Epithelial cell of prostate (primary cell): Measurements from ENCODE around the gene NXPH3.

Experiments
- DNase-seq: peaks from one replicate; pipeline ENCODE4 v3.0.0-alpha.2; 2011; ENCODE audit warnings: low read depth, low spot score
- H3K27ac ChIP-seq: fragments of 450-650 bp; 2 replicates; pipeline ENCODE4 v1.5.1; 2017; ENCODE audit warnings: mild to moderate bottlenecking

NXPH3 gene

GRCh38 chr17:49574323-49574781 lies 1.3 kb upstream of the NXPH3 start:
- DNase-seq, result no peak
- no peak overlapping the region for H3K27ac ChIP-seq

- H3K27ac ChIP-seq, result no peak overlapping the region
- DNase-seq, result no peak
Measured at GRCh38 chr17:49574945-49575678, 559 bp upstream of the NXPH3 start.

GRCh38 chr17:49576088-49576916 lies 631 bp downstream of the NXPH3 start:
- no peak for DNase-seq
- H3K27ac ChIP-seq, result no peak overlapping the region

GRCh38 chr17:49576917-49577649 lies 1.4 kb downstream of the NXPH3 start:
- no peak for DNase-seq
- H3K27ac ChIP-seq, result no peak overlapping the region

GRCh38 chr17:49577650-49577934 lies 1.9 kb downstream of the NXPH3 start:
- no peak for DNase-seq
- H3K27ac ChIP-seq, result no peak overlapping the region

- H3K27ac ChIP-seq, result no peak overlapping the region
- DNase-seq, result no peak
Measured at GRCh38 chr17:49577963-49578362, 2.3 kb downstream of the NXPH3 start.

GRCh38 chr17:49578414-49578813 lies 2.7 kb downstream of the NXPH3 start:
- no peak for DNase-seq
- no peak overlapping the region for H3K27ac ChIP-seq

- DNase-seq, result no peak
- H3K27ac ChIP-seq, result no peak overlapping the region
Measured at GRCh38 chr17:49578952-49579500, 3.4 kb downstream of the NXPH3 start.

- no peak for DNase-seq
- no peak overlapping the region for H3K27ac ChIP-seq
Measured at GRCh38 chr17:49579522-49579921, 3.9 kb downstream of the NXPH3 start.

GRCh38 chr17:49580055-49580721 lies 4.5 kb downstream of the NXPH3 start:
- no peak for DNase-seq
- no peak overlapping the region for H3K27ac ChIP-seq

GRCh38 chr17:49580981-49581647 lies 5.4 kb downstream of the NXPH3 start:
- no peak for DNase-seq

GRCh38 chr17:49581648-49581998 lies 6.0 kb downstream of the NXPH3 start:
- H3K27ac ChIP-seq, result no peak overlapping the region
- DNase-seq, result no peak

More at GRCh38 chr17:49580981-49581647, 5.4 kb downstream of the NXPH3 start:
- H3K27ac ChIP-seq, result no peak overlapping the region

- DNase-seq, result no peak
- no peak overlapping the region for H3K27ac ChIP-seq
Measured at GRCh38 chr17:49582055-49582722, 6.5 kb downstream of the NXPH3 start.

- H3K27ac ChIP-seq, result no peak overlapping the region
- DNase-seq, result no peak
Measured at GRCh38 chr17:49582789-49583188, 7.1 kb downstream of the NXPH3 start.

- no peak overlapping the region for H3K27ac ChIP-seq
- no peak for DNase-seq
Measured at GRCh38 chr17:49583226-49583625, 7.6 kb downstream of the NXPH3 start.

- no peak for DNase-seq
- H3K27ac ChIP-seq, result no peak overlapping the region
Measured at GRCh38 chr17:49583889-49584288, 8.2 kb downstream of the NXPH3 start.

- no peak overlapping the region for H3K27ac ChIP-seq
- no peak for DNase-seq
Measured at GRCh38 chr17:49585422-49586027, 9.9 kb downstream of the NXPH3 start.

- H3K27ac ChIP-seq, result no peak overlapping the region
- DNase-seq, result no peak
Measured at GRCh38 chr17:49587366-49588073, 11.8 kb downstream of the NXPH3 start.
